WI38 (cell line): ENCODE measurements around the gene TBC1D8.
A peak's percentile ranks its signal among the peaks of the same experiment; 100 is the strongest.

Experiments used
- H3K4me3 ChIP-seq: 2 replicates; pipeline ENCODE4 v1.5.1; 2011; ENCODE audit warnings: low read depth, mild to moderate bottlenecking, control low read depth, low read length
- CTCF ChIP-seq: IDR thresholded peaks from 2 replicates; pipeline ENCODE4 v1.5.1; 2012; ENCODE audit warnings: low read depth, mild to moderate bottlenecking, control low read depth, low read length

Gene TBC1D8

GRCh38 chr2:101047774-101048173 is 103.4 kb downstream of the TBC1D8 start:
- H3K4me3 ChIP-seq = no peak overlapping the region
- TF ChIP-seq CTCF = no peak

- H3K4me3 ChIP-seq = no peak overlapping the region
- TF ChIP-seq CTCF = no peak
These were observed 104.0 kb downstream of the TBC1D8 start for GRCh38 chr2:101047075-101047766.

GRCh38 chr2:101045330-101045729 is 105.9 kb downstream of the TBC1D8 start:
- no peak overlapping the region for H3K4me3 ChIP-seq
- no peak for TF ChIP-seq CTCF

- no peak for TF ChIP-seq CTCF
- H3K4me3 ChIP-seq = no peak overlapping the region
These were observed 109.8 kb downstream of the TBC1D8 start for GRCh38 chr2:101041413-101041812.

GRCh38 chr2:101040761-101041160 is 110.4 kb downstream of the TBC1D8 start:
- TF ChIP-seq CTCF = no peak
- H3K4me3 ChIP-seq = no peak overlapping the region

- H3K4me3 ChIP-seq = no peak overlapping the region
- no peak for TF ChIP-seq CTCF
These were observed 111.1 kb downstream of the TBC1D8 start for GRCh38 chr2:101040072-101040471.

- no peak overlapping the region for H3K4me3 ChIP-seq
- peak; percentile 56; the same call in 1 of the 2 replicates for TF ChIP-seq CTCF
These were observed 112.5 kb downstream of the TBC1D8 start for GRCh38 chr2:101038455-101039255.
